IMR-90 (cell line): ENCODE measurements around the gene MSI2. TPM values are rescaled to one million over a fixed set of nuclear protein-coding genes. Genes with fewer than 3 reads are reported as not detected.

Experiments
- ATAC-seq: fragments of 200-7000 bp; cut with Tn5 transposase; 2 replicates; pipeline ENCODE4 v1.9.1; 2020; ENCODE audit warnings: low read depth, mild to moderate bottlenecking, moderate library complexity
- BruUV-seq: library from RNA; stranded (reverse); fragments of 400-500 nt; replicated peaks from 2 replicates; lab custom pipeline; 2021; lab: Mats Ljungman, UMichigan
- CTCF ChIA-PET: fragments of 300-600 bp; formaldehyde crosslinking; extraction: SDS; loops from one replicate; lab custom pipeline; 2021; ENCODE audit warnings: antibody characterized with exemption; lab: Yijun Ruan, JAX
- POLR2A ChIA-PET: fragments of 300-600 bp; sonication (Branson Sonifier 250); formaldehyde crosslinking; loops from one replicate; lab custom pipeline; 2022; ENCODE audit warnings: antibody characterized with exemption; ENCODE audit not compliant: unreplicated experiment; lab: Charles Lee
- DNase-seq: peaks from one replicate; pipeline ENCODE4 v3.0.0; 2013
- H2AFZ ChIP-seq: replicated peaks from 2 replicates; pipeline ENCODE3; 2013; ENCODE audit warnings: low read length, mild to moderate bottlenecking; ENCODE audit not compliant: poor library complexity
- H2AK5ac ChIP-seq: 2 replicates; pipeline ENCODE4 v1.6.1; 2013; ENCODE audit warnings: low read depth, low read length, inconsistent platforms
- H2AK9ac ChIP-seq: replicated peaks from 2 replicates; pipeline ENCODE3; 2013; ENCODE audit warnings: mild to moderate bottlenecking, low read depth, low read length, moderate library complexity; ENCODE audit not compliant: poor library complexity
- H2BK120ac ChIP-seq: 2 replicates; pipeline ENCODE4 v1.6.1; 2013; ENCODE audit warnings: low read depth, low read length, inconsistent platforms
- H2BK15ac ChIP-seq: 3 replicates; pipeline ENCODE4 v1.6.1; 2013; ENCODE audit warnings: low read depth, low read length, inconsistent platforms
- H2BK20ac ChIP-seq: 2 replicates; pipeline ENCODE4 v1.6.1; 2013; ENCODE audit warnings: low read depth, mild to moderate bottlenecking, inconsistent platforms, low read length, moderate library complexity
- H2BK5ac ChIP-seq: 2 replicates; pipeline ENCODE4 v1.6.1; 2013; ENCODE audit warnings: mild to moderate bottlenecking, low read depth, low read length, inconsistent platforms; ENCODE audit not compliant: poor library complexity, severe bottlenecking
- H3K14ac ChIP-seq: replicated peaks from 2 replicates; pipeline ENCODE4 v1.6.1; 2013; ENCODE audit warnings: low read depth, low read length, inconsistent platforms
- H3K18ac ChIP-seq: 2 replicates; pipeline ENCODE4 v1.6.1; 2013; ENCODE audit warnings: low read depth, low read length, control low read depth
- H3K23ac ChIP-seq: 2 replicates; pipeline ENCODE4 v1.6.1; 2013; ENCODE audit warnings: low read depth, low read length, inconsistent platforms
- H3K27ac ChIP-seq: 2 replicates; pipeline ENCODE4 v1.5.1; 2013; ENCODE audit warnings: mild to moderate bottlenecking, control low read depth, low read length; ENCODE audit not compliant: insufficient read depth
- H3K27me3 ChIP-seq: 2 replicates; pipeline ENCODE4 v1.6.1; 2013; ENCODE audit warnings: low read length; ENCODE audit not compliant: control insufficient read depth, insufficient read depth
- H3K36me3 ChIP-seq: 2 replicates; pipeline ENCODE4 v1.6.1; 2013; ENCODE audit warnings: low read length, mixed read lengths; ENCODE audit not compliant: control insufficient read depth, insufficient read depth
- H3K4ac ChIP-seq: 2 replicates; pipeline ENCODE4 v1.6.1; 2013; ENCODE audit warnings: low read depth, low read length, inconsistent platforms
- H3K4me1 ChIP-seq: 2 replicates; pipeline ENCODE4 v1.6.1; 2013; ENCODE audit warnings: low read length, mixed read lengths; ENCODE audit not compliant: control insufficient read depth, insufficient read depth
- H3K4me2 ChIP-seq: 2 replicates; pipeline ENCODE4 v1.6.1; 2013; ENCODE audit warnings: low read depth, mild to moderate bottlenecking, control low read depth, low read length, moderate library complexity
- H3K4me3 ChIP-seq: 2 replicates; pipeline ENCODE4 v1.5.1; 2013; ENCODE audit warnings: low read depth, mild to moderate bottlenecking, control low read depth, low read length, moderate library complexity; ENCODE audit not compliant: insufficient read depth
- H3K56ac ChIP-seq: 2 replicates; pipeline ENCODE4 v1.6.1; 2013; ENCODE audit warnings: low read length, inconsistent platforms; ENCODE audit not compliant: insufficient read depth; ENCODE audit errors: extremely low read depth
- H3K79me1 ChIP-seq, 2 experiments: 2 replicates each; pipeline ENCODE4 v1.6.1; 2013; ENCODE audit warnings: low read length in 2 of 2, inconsistent platforms in 1 of 2, low read depth in 1 of 2
- H3K9ac ChIP-seq: 2 replicates; pipeline ENCODE4 v1.6.1; 2013; ENCODE audit warnings: low read depth, low read length, control low read depth
- H3K9me1 ChIP-seq: 2 replicates; pipeline ENCODE4 v1.6.1; 2013; ENCODE audit warnings: low read length, inconsistent platforms; ENCODE audit not compliant: insufficient read depth
- H3K9me3 ChIP-seq: 2 replicates; pipeline ENCODE4 v1.6.1; 2013; ENCODE audit warnings: low read length; ENCODE audit not compliant: control insufficient read depth, insufficient read depth
- H4K20me1 ChIP-seq: 2 replicates; pipeline ENCODE4 v1.6.1; 2013; ENCODE audit warnings: low read length, inconsistent platforms; ENCODE audit not compliant: insufficient read depth
- H4K5ac ChIP-seq: 2 replicates; pipeline ENCODE4 v1.6.1; 2013; ENCODE audit warnings: mild to moderate bottlenecking, low read depth, low read length, control low read depth
- H4K8ac ChIP-seq, 2 experiments: 2 replicates each; pipeline ENCODE4 v1.6.1; 2013; ENCODE audit warnings: low read depth in 2 of 2, low read length in 2 of 2, control low read depth in 1 of 2, inconsistent platforms in 1 of 2
- H4K91ac ChIP-seq: 2 replicates; pipeline ENCODE4 v1.6.1; 2013; ENCODE audit warnings: low read depth, low read length, inconsistent platforms; ENCODE audit not compliant: insufficient read depth
- BHLHE40 ChIP-seq: fragments of 150-350 bp; IDR thresholded peaks from 2 replicates; pipeline ENCODE4 v1.6.1; 2016; ENCODE audit warnings: mild to moderate bottlenecking, low read depth, low read length
- CEBPB ChIP-seq: IDR thresholded peaks from 2 replicates; pipeline ENCODE4 v1.6.1; 2012; ENCODE audit warnings: low read depth, low read length, improper control_type of control experiment
- CHD1 ChIP-seq: IDR thresholded peaks from 2 replicates; pipeline ENCODE4 v1.6.1; 2012; ENCODE audit warnings: low read depth, low read length, improper control_type of control experiment
- FOS ChIP-seq: fragments of 150-350 bp; IDR thresholded peaks from 2 replicates; pipeline ENCODE4 v1.6.1; 2016; ENCODE audit warnings: low read depth, low read length
- MAFK ChIP-seq: IDR thresholded peaks from 2 replicates; pipeline ENCODE4 v1.6.1; 2012; ENCODE audit warnings: low read depth, low read length, improper control_type of control experiment
- MAZ ChIP-seq: IDR thresholded peaks from 2 replicates; pipeline ENCODE4 v1.6.1; 2012; ENCODE audit warnings: low read depth, mild to moderate bottlenecking, low read length, improper control_type of control experiment, moderate library complexity, borderline replicate concordance
- MXI1 ChIP-seq: IDR thresholded peaks from 2 replicates; pipeline ENCODE4 v1.6.1; 2012; ENCODE audit warnings: low read depth, mild to moderate bottlenecking, low read length, moderate library complexity, borderline replicate concordance
- NFE2L2 ChIP-seq: fragments of 150-350 bp; IDR thresholded peaks from 2 replicates; pipeline ENCODE4 v1.6.1; 2016; ENCODE audit warnings: low read depth, mild to moderate bottlenecking, low read length
- POLR2A ChIP-seq: IDR thresholded peaks from 2 replicates; pipeline ENCODE4 v1.6.1; 2012; ENCODE audit warnings: mild to moderate bottlenecking, low read depth, low read length
- RAD21 ChIP-seq: IDR thresholded peaks from 2 replicates; pipeline ENCODE4 v1.6.1; 2012; ENCODE audit warnings: low read length, improper control_type of control experiment
- RCOR1 ChIP-seq: IDR thresholded peaks from 2 replicates; pipeline ENCODE4 v1.6.1; 2012; ENCODE audit warnings: mild to moderate bottlenecking, low read length, improper control_type of control experiment; ENCODE audit not compliant: insufficient replicate concordance
- RFX5 ChIP-seq: IDR thresholded peaks from 2 replicates; pipeline ENCODE4 v1.8.0; 2012; ENCODE audit warnings: low read depth, mild to moderate bottlenecking, low read length, moderate library complexity
- SMC3 ChIP-seq: fragments of 150-350 bp; IDR thresholded peaks from 2 replicates; pipeline ENCODE4 v1.6.1; 2016; ENCODE audit warnings: low read depth, mild to moderate bottlenecking, antibody characterized with exemption, low read length, moderate library complexity
- WGBS, 2 experiments: methylation state at CpG; one replicate each; pipeline versions ENCODE4 v1.1.5 to v1.1.7; 2013; ENCODE audit warnings: missing lambda C conversion rate in 2 of 2; ENCODE audit not compliant: insufficient read length in 1 of 2; ENCODE audit errors: extremely low coverage in 2 of 2; 5-methylcytosine and 5-hydroxymethylcytosine counted together
- dilution Hi-C: fragments of 300-500 bp; cut with HindIII; formaldehyde crosslinking; loops from one replicate; pipeline ENCODE4 v1.14.3; 2018; ENCODE audit warnings: low sequenced_read_pairs; ENCODE audit not compliant: unreplicated experiment
- in situ Hi-C: fragments of 300-500 bp; cut with MboI; formaldehyde crosslinking; loops from 3 replicates; pipeline ENCODE4 v1.14.3; 2019; ENCODE audit warnings: low sequenced_read_pairs, inconsistent platforms, mixed read lengths
- intact Hi-C: fragments of 100-400 bp; cut with micrococcal nuclease; formaldehyde crosslinking; loops from 2 replicates; pipeline ENCODE4 v1.10.0; 2022
- polyA plus RNA-seq, 3 experiments: library from polyadenylated mRNA; depleted of rRNA; stranded (reverse); fragments of >200 nt; gene quantifications; 2 replicates each; pipeline ENCODE4 v1.2.3, GENCODE V29; 2012; ENCODE audit warnings: low replicate concordance in 1 of 3
- total RNA-seq: library from RNA; depleted of rRNA; stranded (reverse); fragments of >200 nt; gene quantifications from 2 replicates; pipeline ENCODE4 v1.2.3, GENCODE V29; 2012
- TF ChIP-seq, protein P1 (sequence below): fragments of 150-350 bp; IDR thresholded peaks from 2 replicates; pipeline ENCODE4 v1.6.1; 2017; ENCODE audit warnings: mild to moderate bottlenecking, antibody characterized with exemption, low read length, low read depth
- TF ChIP-seq, protein P2 (sequence below): conservative IDR thresholded peaks from 2 replicates; pipeline ENCODE4 v1.5.1; 2012; ENCODE audit warnings: mild to moderate bottlenecking, low read depth, low read length, improper control_type of control experiment
- TF ChIP-seq, protein P3 (sequence below): fragments of 150-350 bp; IDR thresholded peaks from 2 replicates; pipeline ENCODE4 v1.6.1; 2016; ENCODE audit warnings: low read depth, mild to moderate bottlenecking, low read length, moderate library complexity, borderline replicate concordance

MSI2 gene
- total and polyA plus RNA-seq, 2 of the 4 experiments (the other 2 are of a cell fraction): 13.0 to 16.0 TPM

DNA sequence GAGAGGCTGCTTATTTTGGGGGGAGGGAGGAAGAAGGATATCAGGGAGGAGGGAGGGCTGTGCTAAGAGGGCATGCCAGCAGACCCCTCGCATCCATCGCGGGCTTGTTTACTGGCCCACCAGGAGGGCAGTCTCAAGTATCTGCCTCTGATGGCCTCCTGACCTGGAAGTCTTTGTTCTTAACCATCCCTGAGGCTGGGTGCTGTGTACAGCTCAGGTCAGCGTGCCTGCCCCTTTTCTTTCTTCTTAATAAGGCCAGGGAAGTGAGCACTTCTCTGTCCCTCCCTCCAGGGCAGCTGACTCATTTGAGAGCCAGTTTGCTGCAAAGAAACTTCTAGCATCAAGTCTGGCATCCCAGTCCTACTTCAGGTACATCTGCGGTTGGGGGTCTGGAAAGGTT lies 331.8 kb downstream of the MSI2 start:
- Histone ChIP-seq H3K23ac (no peak overlapping the region), H4K5ac (no peak overlapping the region), H4K20me1 (no peaks in the 10 kb centered on the region), H2BK15ac (no peak overlapping the region), H4K91ac (no peak overlapping the region), H3K4me2 (no peak overlapping the region), H3K79me1 (no peaks in the 10 kb centered on the region), H3K9me1 (peaks cover 3% of the 10 kb centered on the region; the same call in 1 of the 2 replicates), H4K8ac (no peak overlapping the region), H2AK5ac (no peak overlapping the region), H3K27me3 (no peaks in the 10 kb centered on the region; the same call in 1 of the 2 replicates), H3K4me1 (no peaks in the 10 kb centered on the region), H2BK5ac (no peak overlapping the region), H3K27ac (no peak overlapping the region), H3K36me3 (no peaks in the 10 kb centered on the region), H3K18ac (no peak overlapping the region), H2AK9ac (no peak overlapping the region), H2BK20ac (no peak overlapping the region), H3K9ac (no peak overlapping the region), H3K4me3 (no peak overlapping the region), H3K14ac (no peak overlapping the region), H2AFZ (no peak overlapping the region), H3K4ac (no peak overlapping the region), H2BK120ac (no peak overlapping the region), H3K56ac (no peak overlapping the region), H3K9me3 (no peaks in the 10 kb centered on the region)
- no peak for DNase-seq
- intact Hi-C loops (no loop called here), in situ Hi-C loops (loop anchor here (10.0 kb wide), 1 partner anchor 343 kb away; no protein-coding TSS in a partner anchor), dilution Hi-C loops (no loop called here)
- WGBS, 2 experiments: 100% methylated on average over 1 of the region's 5 CpGs; no CpG with 5 or more reads in 1 of the 2 experiments
- CTCF ChIA-PET: interaction anchor here (0.5 kb wide), 1 partner anchor 152 kb away, joined by 3 read pairs; no protein-coding TSS in a partner anchor
- POLR2A ChIA-PET: no interaction called here
- no peak; the same call in 1 of the 2 replicates for ATAC-seq
- no TSS peak for BruUV-seq
- TF ChIP-seq FOS (no peak), RCOR1 (no peak), SMC3 (no peak), CHD1 (no peak), MXI1 (no peak), RAD21 (no peak), MAZ (no peak), POLR2A (no peak), CEBPB (no peak), NFE2L2 (no peak), BHLHE40 (no peak), MAFK (no peak), RFX5 (no peak)
- TF ChIP-seq, protein P1, sequence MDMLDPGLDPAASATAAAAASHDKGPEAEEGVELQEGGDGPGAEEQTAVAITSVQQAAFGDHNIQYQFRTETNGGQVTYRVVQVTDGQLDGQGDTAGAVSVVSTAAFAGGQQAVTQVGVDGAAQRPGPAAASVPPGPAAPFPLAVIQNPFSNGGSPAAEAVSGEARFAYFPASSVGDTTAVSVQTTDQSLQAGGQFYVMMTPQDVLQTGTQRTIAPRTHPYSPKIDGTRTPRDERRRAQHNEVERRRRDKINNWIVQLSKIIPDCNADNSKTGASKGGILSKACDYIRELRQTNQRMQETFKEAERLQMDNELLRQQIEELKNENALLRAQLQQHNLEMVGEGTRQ: no peak
- TF ChIP-seq, protein P2, sequence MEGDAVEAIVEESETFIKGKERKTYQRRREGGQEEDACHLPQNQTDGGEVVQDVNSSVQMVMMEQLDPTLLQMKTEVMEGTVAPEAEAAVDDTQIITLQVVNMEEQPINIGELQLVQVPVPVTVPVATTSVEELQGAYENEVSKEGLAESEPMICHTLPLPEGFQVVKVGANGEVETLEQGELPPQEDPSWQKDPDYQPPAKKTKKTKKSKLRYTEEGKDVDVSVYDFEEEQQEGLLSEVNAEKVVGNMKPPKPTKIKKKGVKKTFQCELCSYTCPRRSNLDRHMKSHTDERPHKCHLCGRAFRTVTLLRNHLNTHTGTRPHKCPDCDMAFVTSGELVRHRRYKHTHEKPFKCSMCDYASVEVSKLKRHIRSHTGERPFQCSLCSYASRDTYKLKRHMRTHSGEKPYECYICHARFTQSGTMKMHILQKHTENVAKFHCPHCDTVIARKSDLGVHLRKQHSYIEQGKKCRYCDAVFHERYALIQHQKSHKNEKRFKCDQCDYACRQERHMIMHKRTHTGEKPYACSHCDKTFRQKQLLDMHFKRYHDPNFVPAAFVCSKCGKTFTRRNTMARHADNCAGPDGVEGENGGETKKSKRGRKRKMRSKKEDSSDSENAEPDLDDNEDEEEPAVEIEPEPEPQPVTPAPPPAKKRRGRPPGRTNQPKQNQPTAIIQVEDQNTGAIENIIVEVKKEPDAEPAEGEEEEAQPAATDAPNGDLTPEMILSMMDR: no peak
- TF ChIP-seq, protein P3, sequence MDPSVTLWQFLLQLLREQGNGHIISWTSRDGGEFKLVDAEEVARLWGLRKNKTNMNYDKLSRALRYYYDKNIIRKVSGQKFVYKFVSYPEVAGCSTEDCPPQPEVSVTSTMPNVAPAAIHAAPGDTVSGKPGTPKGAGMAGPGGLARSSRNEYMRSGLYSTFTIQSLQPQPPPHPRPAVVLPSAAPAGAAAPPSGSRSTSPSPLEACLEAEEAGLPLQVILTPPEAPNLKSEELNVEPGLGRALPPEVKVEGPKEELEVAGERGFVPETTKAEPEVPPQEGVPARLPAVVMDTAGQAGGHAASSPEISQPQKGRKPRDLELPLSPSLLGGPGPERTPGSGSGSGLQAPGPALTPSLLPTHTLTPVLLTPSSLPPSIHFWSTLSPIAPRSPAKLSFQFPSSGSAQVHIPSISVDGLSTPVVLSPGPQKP: no peak
